H1 (cell line): Measurements from ENCODE around the gene IRAK4. TPM values are rescaled to one million over a fixed set of nuclear protein-coding genes. Genes with fewer than 3 reads are reported as not detected.

Experiments
- polyA plus RNA-seq, 7 experiments: library from polyadenylated mRNA; depleted of rRNA in 3 of 7; stranded (reverse) in 5 of 7; unstranded in 2 of 7; fragments of >200 nt in 5 of 7; fragments of 200-250 nt in 2 of 7; gene quantifications; 1 replicate in 5 of 7; 2 replicates in 1 of 7; 4 replicates in 1 of 7; pipeline versions ENCODE4 v1.2.1 to v1.2.3, GENCODE V29; 2011 to 2013; ENCODE audit warnings: missing spikeins in 2 of 7, mixed read lengths in 2 of 7
- total RNA-seq: library from RNA; stranded (reverse); fragmentation: NEBNext Ultra II Directional; extraction: Animal tissue kit (Norgen Biotek cat#: 25700); gene quantifications from 2 replicates; pipeline ENCODE4 v1.2.1, GENCODE V29; 2021

Gene IRAK4
- total and polyA plus RNA-seq, 2 of the 8 experiments (the other 6 are each of a cell fraction or from before 2014, with no cell fraction given) = 2.3 to 7.7 TPM

Other genes starting within 250 kb of the IRAK4 start
- gene ADAMTS20, start 206.7 kb upstream of the IRAK4 start, total RNA-seq = 4.5 and 5.1 TPM in 2 replicates
- 2.1 and 2.9 TPM in 2 replicates for gene ADAMTS20, start 206.7 kb upstream of the IRAK4 start, polyA plus RNA-seq (2011; rRNA removed)
- gene PUS7L, start 161 bp upstream of the IRAK4 start, total RNA-seq = 23.2 and 26.8 TPM in 2 replicates
- gene PUS7L, start 161 bp upstream of the IRAK4 start, polyA plus RNA-seq (2011; rRNA removed) = 2.5 and 3.6 TPM in 2 replicates
- gene TWF1, start 47.4 kb downstream of the IRAK4 start, total RNA-seq = 24.6 and 27.9 TPM in 2 replicates
- gene TWF1, start 47.4 kb downstream of the IRAK4 start, polyA plus RNA-seq (2011; rRNA removed) = 5.3 and 7.6 TPM in 2 replicates
- gene TMEM117, start 77.1 kb downstream of the IRAK4 start, total RNA-seq = 1.4 TPM in 2 replicates
- gene TMEM117, start 77.1 kb downstream of the IRAK4 start, polyA plus RNA-seq (2011; rRNA removed) = 0.31 and 0.80 TPM in 2 replicates